Measurements from ENCODE around the gene SLC25A33. TPM values are rescaled to one million over a fixed set of nuclear protein-coding genes. Genes with fewer than 3 reads are reported as not detected.

SLC25A33 gene
- total RNA-seq, 1 donor from 2014 or later, result 13.3 TPM

DNA sequence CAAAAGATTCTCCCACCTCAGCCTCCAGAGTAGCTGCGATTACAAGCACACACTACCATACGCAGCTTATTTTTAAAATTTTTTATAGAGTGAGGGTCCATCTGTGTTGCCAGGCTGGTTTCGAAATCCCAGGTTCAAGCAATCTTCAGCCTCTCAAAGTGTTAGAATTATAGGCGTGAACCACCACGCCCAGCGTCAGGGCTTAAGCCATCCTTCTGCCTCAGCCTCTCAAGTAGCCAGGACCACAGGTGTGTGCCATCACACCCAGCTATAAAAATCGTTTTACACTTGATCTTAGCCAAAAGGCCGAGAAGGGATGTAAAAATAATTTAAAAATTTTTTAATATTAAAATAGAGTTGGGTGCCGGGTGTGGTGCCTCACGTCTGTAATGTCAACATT lies 4.3 kb upstream of the SLC25A33 start:
- TF ChIP-seq, protein P1, sequence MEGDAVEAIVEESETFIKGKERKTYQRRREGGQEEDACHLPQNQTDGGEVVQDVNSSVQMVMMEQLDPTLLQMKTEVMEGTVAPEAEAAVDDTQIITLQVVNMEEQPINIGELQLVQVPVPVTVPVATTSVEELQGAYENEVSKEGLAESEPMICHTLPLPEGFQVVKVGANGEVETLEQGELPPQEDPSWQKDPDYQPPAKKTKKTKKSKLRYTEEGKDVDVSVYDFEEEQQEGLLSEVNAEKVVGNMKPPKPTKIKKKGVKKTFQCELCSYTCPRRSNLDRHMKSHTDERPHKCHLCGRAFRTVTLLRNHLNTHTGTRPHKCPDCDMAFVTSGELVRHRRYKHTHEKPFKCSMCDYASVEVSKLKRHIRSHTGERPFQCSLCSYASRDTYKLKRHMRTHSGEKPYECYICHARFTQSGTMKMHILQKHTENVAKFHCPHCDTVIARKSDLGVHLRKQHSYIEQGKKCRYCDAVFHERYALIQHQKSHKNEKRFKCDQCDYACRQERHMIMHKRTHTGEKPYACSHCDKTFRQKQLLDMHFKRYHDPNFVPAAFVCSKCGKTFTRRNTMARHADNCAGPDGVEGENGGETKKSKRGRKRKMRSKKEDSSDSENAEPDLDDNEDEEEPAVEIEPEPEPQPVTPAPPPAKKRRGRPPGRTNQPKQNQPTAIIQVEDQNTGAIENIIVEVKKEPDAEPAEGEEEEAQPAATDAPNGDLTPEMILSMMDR (conservative IDR thresholded peaks at IDR 0.05), result no peak
- H3K27ac Mint-ChIP-seq (ENCODE audit: unreplicated experiment), result no peak overlapping the region
- no peaks in the 10 kb centered on the region for H3K27me3 Mint-ChIP-seq (ENCODE audit: low read depth)
- peaks cover 21% of the 10 kb centered on the region for H3K4me1 Mint-ChIP-seq
- DNase-seq (ENCODE audit: low read depth, low spot score), result no peak
- H3K4me3 Mint-ChIP-seq, result no peak overlapping the region
- no peaks in the 10 kb centered on the region for H3K9me3 Mint-ChIP-seq
- H3K36me3 Mint-ChIP-seq (ENCODE audit: low read depth), result no peaks in the 10 kb centered on the region

DNA sequence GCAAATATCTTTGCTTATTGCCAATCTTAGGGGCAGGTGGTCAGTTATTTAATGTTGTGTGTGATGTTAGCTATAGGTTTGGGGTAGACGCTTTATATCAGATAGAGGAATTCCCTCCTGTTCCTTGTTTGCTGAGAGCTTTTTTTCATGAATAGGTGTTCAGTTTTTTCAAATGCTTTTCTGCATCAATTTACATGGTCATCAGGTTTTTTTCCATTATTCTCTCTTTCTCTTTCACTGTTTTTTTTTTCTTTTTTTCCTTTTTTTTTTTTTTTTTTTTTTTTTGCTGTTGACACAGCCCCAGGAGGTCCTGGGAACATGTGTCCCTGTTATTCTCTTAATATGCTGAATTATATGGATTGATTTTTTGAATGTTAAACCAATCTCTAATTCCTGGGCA lies 3.0 kb upstream of the SLC25A33 start:
- TF ChIP-seq, protein P1 (conservative IDR thresholded peaks at IDR 0.05), result no peak
- H3K27ac Mint-ChIP-seq (ENCODE audit: unreplicated experiment), result no peak overlapping the region
- no peak for DNase-seq (ENCODE audit: low read depth, low spot score)
- no peaks in the 10 kb centered on the region for H3K9me3 Mint-ChIP-seq
- no peaks in the 10 kb centered on the region for H3K27me3 Mint-ChIP-seq (ENCODE audit: low read depth)
- no peak overlapping the region for H3K4me3 Mint-ChIP-seq
- no peaks in the 10 kb centered on the region for H3K36me3 Mint-ChIP-seq (ENCODE audit: low read depth)
- H3K4me1 Mint-ChIP-seq, result peaks cover 30% of the 10 kb centered on the region

DNA sequence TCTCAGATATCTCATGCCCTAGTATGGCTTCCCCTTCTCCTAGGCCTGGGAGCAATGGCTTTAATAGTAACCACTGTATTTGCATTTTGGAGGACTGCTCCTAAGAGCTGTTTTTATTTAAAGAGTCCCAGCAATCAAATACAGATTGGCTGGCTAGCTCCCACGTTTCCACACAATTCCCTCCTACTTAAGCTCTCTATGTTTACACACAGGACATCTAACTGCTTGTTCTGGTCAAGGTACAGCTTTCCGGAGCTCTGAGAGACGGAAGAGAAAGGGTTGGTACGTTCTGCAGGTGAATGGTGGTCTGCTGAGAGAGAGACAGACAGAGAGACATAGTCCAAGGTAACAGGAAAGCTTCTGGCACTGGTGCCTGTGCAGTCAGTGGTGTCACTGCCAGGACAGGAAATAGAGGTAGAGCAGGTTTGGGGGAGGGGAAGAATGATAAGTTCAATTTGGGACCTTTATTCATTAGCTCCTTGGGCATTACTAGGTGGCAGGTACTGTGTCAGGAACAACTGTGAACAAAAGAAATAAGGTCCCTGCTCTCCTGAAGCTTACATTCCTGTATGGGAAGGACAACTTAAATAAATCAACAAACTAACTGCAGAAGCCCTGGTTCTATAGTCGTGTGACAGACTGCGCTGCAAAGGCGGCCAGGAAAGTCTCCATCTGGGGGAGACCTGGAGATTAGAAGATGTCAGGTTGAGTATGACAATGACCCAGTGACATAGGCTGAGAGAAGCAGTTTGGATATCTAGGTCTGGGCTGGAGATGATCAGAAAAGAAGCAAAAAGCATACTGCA lies 1.2 kb upstream of the SLC25A33 start:
- H3K9me3 Mint-ChIP-seq, result no peaks in the 10 kb centered on the region
- TF ChIP-seq, protein P1 (conservative IDR thresholded peaks at IDR 0.05), result no peak
- H3K4me1 Mint-ChIP-seq, result peaks cover 31% of the 10 kb centered on the region
- no peaks in the 10 kb centered on the region for H3K27me3 Mint-ChIP-seq (ENCODE audit: low read depth)
- DNase-seq (ENCODE audit: low read depth, low spot score), result no peak
- peaks cover 6% of the 10 kb centered on the region for H3K36me3 Mint-ChIP-seq (ENCODE audit: low read depth)
- H3K27ac Mint-ChIP-seq (ENCODE audit: unreplicated experiment), result no peak overlapping the region
- peak overlapping the region; percentile 93 for H3K4me3 Mint-ChIP-seq

DNA sequence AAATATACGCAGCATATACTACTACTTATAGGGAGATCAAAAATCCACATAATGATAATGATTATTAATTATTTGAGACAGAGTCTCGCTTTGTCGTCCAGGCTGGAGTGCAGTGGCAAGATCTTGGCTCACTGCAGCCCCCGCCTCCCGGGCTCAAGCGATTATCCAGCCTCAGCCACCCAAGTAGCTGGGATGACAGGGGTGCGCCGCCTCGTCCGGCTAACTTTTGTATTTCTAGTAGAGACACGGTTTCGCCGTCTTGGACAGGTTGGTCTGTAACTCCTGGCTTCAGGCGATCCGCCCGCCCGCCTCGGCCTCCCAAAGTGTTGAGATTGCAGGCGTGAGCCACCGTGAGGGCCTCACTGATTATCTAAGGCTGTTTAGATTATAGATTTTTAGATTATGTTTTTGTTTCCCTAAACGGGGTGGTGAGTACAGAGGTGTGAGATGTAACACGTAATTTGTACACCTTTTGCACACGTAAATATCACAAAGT lies 548 bp upstream of the SLC25A33 start:
- Mint-ChIP-seq H3K4me1 (peaks cover 27% of the 10 kb centered on the region), H3K4me3 (peak overlapping the region; percentile 93), H3K27me3 (ENCODE audit: low read depth) (no peaks in the 10 kb centered on the region), H3K36me3 (ENCODE audit: low read depth) (peaks cover 6% of the 10 kb centered on the region), H3K9me3 (no peaks in the 10 kb centered on the region), H3K27ac (ENCODE audit: unreplicated experiment) (no peak overlapping the region)
- DNase-seq (ENCODE audit: low read depth, low spot score), result peak; percentile 5
- TF ChIP-seq, protein P1 (conservative IDR thresholded peaks at IDR 0.05), result no peak

DNA sequence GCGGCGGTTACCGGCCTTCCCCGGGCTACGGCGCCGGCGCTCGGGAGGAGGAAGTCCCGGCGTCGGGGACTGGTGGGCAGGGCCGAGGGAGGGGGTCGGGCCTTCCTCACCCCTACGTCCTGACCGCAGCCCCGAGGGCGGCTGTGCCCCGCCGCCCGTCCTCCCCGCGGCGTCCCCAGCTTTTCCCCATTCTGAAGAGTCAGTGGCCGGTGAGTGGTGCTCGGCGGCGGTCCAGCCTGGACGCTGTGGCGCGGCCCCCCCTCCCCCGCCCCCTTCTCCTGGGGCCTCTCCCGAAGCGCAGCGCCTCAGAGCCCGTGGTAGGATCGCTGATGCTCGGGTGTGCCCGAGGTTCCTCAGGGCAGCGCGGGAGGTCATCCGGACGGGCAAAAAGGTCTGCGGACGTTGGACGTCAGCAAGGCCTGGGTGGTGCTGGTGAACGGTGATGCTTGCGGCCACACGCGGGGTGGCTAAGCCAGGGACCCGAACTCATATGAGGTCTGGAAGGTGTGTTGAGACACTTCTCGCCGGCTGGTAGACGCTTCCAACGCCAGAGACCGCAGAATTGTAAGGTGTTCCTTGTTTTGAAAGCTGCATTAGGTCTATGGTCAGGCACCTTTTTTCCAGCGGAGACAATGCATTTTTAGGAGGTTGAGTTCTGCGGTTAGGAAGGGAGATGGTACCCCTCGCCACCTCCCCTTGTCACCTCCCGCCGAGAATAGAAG lies 725 bp downstream of the SLC25A33 start:
- Mint-ChIP-seq H3K27ac (ENCODE audit: unreplicated experiment) (peak overlapping the region; percentile 75), H3K36me3 (ENCODE audit: low read depth) (peaks cover 8% of the 10 kb centered on the region), H3K4me1 (peaks cover 34% of the 10 kb centered on the region), H3K4me3 (peak overlapping the region; percentile 94), H3K27me3 (ENCODE audit: low read depth) (no peaks in the 10 kb centered on the region), H3K9me3 (no peaks in the 10 kb centered on the region)
- DNase-seq (ENCODE audit: low read depth, low spot score), result peak; percentile 37
- TF ChIP-seq, protein P1 (conservative IDR thresholded peaks at IDR 0.05), result no peak
